22Rv1 (cell line): ENCODE results near the gene THADA.

ENCODE experiments used
- H3K27ac ChIP-seq: fragments of 450-650 bp; 2 replicates; pipeline ENCODE4 v1.5.1; 2017
- CTCF ChIP-seq: fragments of 450-650 bp; IDR thresholded peaks from 2 replicates; pipeline ENCODE4 v1.5.1; 2017; ENCODE audit warnings: mild to moderate bottlenecking
- ZFX ChIP-seq: fragments of 450-650 bp; IDR thresholded peaks from 2 replicates; pipeline ENCODE4 v1.6.1; 2017; ENCODE audit warnings: antibody characterized with exemption, borderline replicate concordance

THADA gene

GRCh38 chr2:43311276-43311675, 284.6 kb downstream of the THADA start:
- H3K27ac ChIP-seq: no peak overlapping the region
- TF ChIP-seq ZFX: no peak

GRCh38 chr2:43309935-43310334, 285.9 kb downstream of the THADA start:
- TF ChIP-seq CTCF: no peak
- no peak for TF ChIP-seq ZFX
- no peak overlapping the region for H3K27ac ChIP-seq

GRCh38 chr2:43307973-43308372, 287.9 kb downstream of the THADA start:
- no peak overlapping the region for H3K27ac ChIP-seq
- TF ChIP-seq ZFX: no peak
- no peak for TF ChIP-seq CTCF

- H3K27ac ChIP-seq: no peak overlapping the region
- TF ChIP-seq CTCF: no peak
- TF ChIP-seq ZFX: no peak
Observed at GRCh38 chr2:43307046-43307445, 288.8 kb downstream of the THADA start.

GRCh38 chr2:43306197-43306596, 289.6 kb downstream of the THADA start:
- TF ChIP-seq CTCF: no peak
- no peak overlapping the region for H3K27ac ChIP-seq

- H3K27ac ChIP-seq: no peak overlapping the region
- TF ChIP-seq ZFX (no peak), CTCF (no peak)
Observed at GRCh38 chr2:43305517-43305916, 290.3 kb downstream of the THADA start.

- H3K27ac ChIP-seq: no peak overlapping the region
- no peak for TF ChIP-seq ZFX
- no peak for TF ChIP-seq CTCF
Observed at GRCh38 chr2:43305012-43305411, 290.8 kb downstream of the THADA start.

- no peak overlapping the region for H3K27ac ChIP-seq
- no peak for TF ChIP-seq ZFX
- no peak for TF ChIP-seq CTCF
Observed at GRCh38 chr2:43303889-43304288, 291.9 kb downstream of the THADA start.
